Thymus (tissue), 11 donors: ENCODE measurements around the gene TREML1. TPM values are rescaled to one million over a fixed set of nuclear protein-coding genes. Genes with fewer than 3 reads are reported as not detected.

Experiments used
- DNase-seq, 9 donors: peaks; one replicate each; pipeline ENCODE4 v3.0.0-alpha.2; 2013; ENCODE audit warnings: low spot score in 9 of 9, low read depth in 6 of 9, missing footprints in 1 of 9
- H3K27ac ChIP-seq, 2 donors: one replicate each; pipeline ENCODE4 v1.5.1; 2013; ENCODE audit warnings: control low read depth in 1 of 2, low read depth in 1 of 2, low read length in 1 of 2, mild to moderate bottlenecking in 1 of 2, moderate library complexity in 1 of 2
- H3K27me3 ChIP-seq, 2 donors: one replicate each; pipeline ENCODE4 v1.5.1; 2013; ENCODE audit warnings: low read length in 1 of 2; ENCODE audit not compliant: control insufficient read depth in 2 of 2, insufficient read depth in 1 of 2
- H3K36me3 ChIP-seq, 2 donors: one replicate each; pipeline ENCODE4 v1.5.1; 2013; ENCODE audit warnings: low read length in 1 of 2, mild to moderate bottlenecking in 1 of 2, moderate library complexity in 1 of 2; ENCODE audit not compliant: control insufficient read depth in 2 of 2, insufficient read depth in 2 of 2
- H3K4me1 ChIP-seq, 2 donors: one replicate each; pipeline ENCODE4 v1.5.1; 2013; ENCODE audit warnings: low read length in 2 of 2; ENCODE audit not compliant: control insufficient read depth in 2 of 2, insufficient read depth in 2 of 2
- H3K4me3 ChIP-seq, 2 donors: one replicate each; pipeline ENCODE4 v1.5.1; 2013; ENCODE audit warnings: low read length in 2 of 2, control low read depth in 1 of 2, mild to moderate bottlenecking in 1 of 2
- H3K9me3 ChIP-seq, 2 donors: one replicate each; pipeline ENCODE4 v1.5.1; 2013; ENCODE audit warnings: low read length in 1 of 2, mild to moderate bottlenecking in 1 of 2; ENCODE audit not compliant: control insufficient read depth in 2 of 2, insufficient read depth in 1 of 2
- WGBS: extraction: QIAGEN DNeasy Blood & Tissue Kit; methylation state at CpG from one replicate; pipeline ENCODE4 v1.1.7; 2013; 5-methylcytosine and 5-hydroxymethylcytosine counted together
- polyA plus RNA-seq: library from polyadenylated mRNA; stranded (reverse); fragments of 200-250 nt; gene quantifications from one replicate; pipeline ENCODE4 v1.2.3, GENCODE V29; 2013
- total RNA-seq: library from RNA; stranded (reverse); fragments of 120-200 nt; gene quantifications from one replicate; pipeline ENCODE4 v1.2.4, GENCODE V29; 2013
- donor health status: healthy.

The TREML1 gene
- total and polyA plus RNA-seq, 2 donors = 2.3 to 3.1 TPM

DNA sequence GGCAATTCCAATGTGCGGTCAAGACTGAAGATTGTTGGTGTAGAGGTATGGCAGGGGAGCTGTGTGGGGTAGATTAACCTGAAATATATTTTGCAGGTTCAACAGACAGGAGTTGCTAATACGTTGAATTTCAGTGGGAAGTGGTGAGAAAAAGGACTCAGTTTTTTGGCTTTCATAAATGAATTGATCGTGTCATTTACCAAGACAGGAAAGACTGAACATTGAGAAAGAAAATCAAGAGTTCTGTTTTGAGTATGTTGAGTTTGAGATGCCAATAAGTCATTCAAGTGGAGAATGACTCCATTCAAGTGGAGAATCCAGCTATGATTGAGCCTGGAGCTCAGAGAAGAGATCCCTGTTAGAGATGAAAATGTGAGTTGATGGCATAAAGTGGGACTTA lies 50.3 kb downstream of the TREML1 start:
- H3K27ac ChIP-seq = no peak overlapping the region
- no peaks in the 10 kb centered on the region for H3K27me3 ChIP-seq
- DNase-seq = no peak
- peaks cover 19 to 26% of the 10 kb centered on the region in 2 donors for H3K36me3 ChIP-seq
- H3K4me1 ChIP-seq = no peaks in the 10 kb centered on the region
- 98% methylated on average over 3 of the region's 3 CpGs for WGBS
- no peak overlapping the region for H3K4me3 ChIP-seq
- no peaks in the 10 kb centered on the region for H3K9me3 ChIP-seq

- peaks cover 41 to 55% of the 10 kb centered on the region in 2 donors for H3K36me3 ChIP-seq
- no peak overlapping the region for H3K27ac ChIP-seq
- no peak overlapping the region for H3K4me3 ChIP-seq
- no peaks in the 10 kb centered on the region for H3K9me3 ChIP-seq
- no peaks in the 10 kb centered on the region for H3K4me1 ChIP-seq
- peak in 2 of 9 donors; percentile 33 to 41 for DNase-seq
- H3K27me3 ChIP-seq = no peaks in the 10 kb centered on the region
- WGBS = 83% methylated on average over 42 of the region's 42 CpGs
Measured at GRCh38 chr6:41100871-41101287, 53.3 kb downstream of the TREML1 start.

Other genes starting within 250 kb of the TREML1 start
- 2.7 TPM for gene UNC5CL, start 115.1 kb downstream of the TREML1 start, total RNA-seq
- gene UNC5CL, start 115.1 kb downstream of the TREML1 start, polyA plus RNA-seq = 5.8 TPM
- gene TSPO2, start 111.9 kb downstream of the TREML1 start, total RNA-seq = 0.38 TPM
- 0.09 TPM for gene TSPO2, start 111.9 kb downstream of the TREML1 start, polyA plus RNA-seq
- 12.0 TPM for gene APOBEC2, start 101.1 kb downstream of the TREML1 start, total RNA-seq
- 7.0 TPM for gene APOBEC2, start 101.1 kb downstream of the TREML1 start, polyA plus RNA-seq
- 44.8 TPM for gene OARD1, start 82.0 kb downstream of the TREML1 start, total RNA-seq
- gene OARD1, start 82.0 kb downstream of the TREML1 start, polyA plus RNA-seq = 50.9 TPM
- gene NFYA, start 81.4 kb downstream of the TREML1 start, total RNA-seq = 19.7 TPM
- gene NFYA, start 81.4 kb downstream of the TREML1 start, polyA plus RNA-seq = 19.3 TPM
- gene TREM2, start 8.8 kb upstream of the TREML1 start, total RNA-seq = 1.7 TPM
- gene TREM2, start 8.8 kb upstream of the TREML1 start, polyA plus RNA-seq = 7.5 TPM
- 11.1 TPM for gene TREML2, start 46.8 kb upstream of the TREML1 start, total RNA-seq
- 1.3 TPM for gene TREML2, start 46.8 kb upstream of the TREML1 start, polyA plus RNA-seq
- gene TREML4, start 74.0 kb upstream of the TREML1 start, total RNA-seq = not detected
- 0.25 TPM for gene TREML4, start 74.0 kb upstream of the TREML1 start, polyA plus RNA-seq
- 1.0 TPM for gene TREM1, start 132.3 kb upstream of the TREML1 start, total RNA-seq
- gene TREM1, start 132.3 kb upstream of the TREML1 start, polyA plus RNA-seq = 1.9 TPM
- not detected for gene NCR2, start 181.3 kb upstream of the TREML1 start, total RNA-seq
- gene NCR2, start 181.3 kb upstream of the TREML1 start, polyA plus RNA-seq = not detected